ENCODE results near the gene PTPRF.

Gene PTPRF

GRCh38 chr1:43532716-43533115 is 2.0 kb downstream of the PTPRF start:
- H3K36me3 ChIP-seq = no peaks in the 10 kb centered on the region
- H3K9me3 ChIP-seq = no peaks in the 10 kb centered on the region
- no peak overlapping the region for H3K4me3 ChIP-seq (ENCODE audit: low read depth, low read length)
- no peaks in the 10 kb centered on the region; the same call in 1 of the 2 replicates for H3K4me1 ChIP-seq
- TF ChIP-seq CTCF (IDR thresholded peaks at IDR 0.05; ENCODE audit: low read depth, low read length) = no peak
- no peaks in the 10 kb centered on the region for H3K27me3 ChIP-seq
- no peak for DNase-seq

- Histone ChIP-seq H3K36me3 (no peaks in the 10 kb centered on the region), H3K4me1 (no peaks in the 10 kb centered on the region; the same call in 1 of the 2 replicates), H3K4me3 (ENCODE audit: low read depth, low read length) (no peak overlapping the region), H3K9me3 (no peaks in the 10 kb centered on the region), H3K27me3 (no peaks in the 10 kb centered on the region)
- TF ChIP-seq CTCF (IDR thresholded peaks at IDR 0.05; ENCODE audit: low read depth, low read length) = no peak
- no peak for DNase-seq
Measured at GRCh38 chr1:43533584-43533983, 2.9 kb downstream of the PTPRF start.

- DNase-seq = no peak
Measured at GRCh38 chr1:43534256-43534655, 3.6 kb downstream of the PTPRF start.

GRCh38 chr1:43536196-43536863 is 5.6 kb downstream of the PTPRF start:
- no peaks in the 10 kb centered on the region for H3K27me3 ChIP-seq
- TF ChIP-seq CTCF (IDR thresholded peaks at IDR 0.05; ENCODE audit: low read depth, low read length) = no peak

More at GRCh38 chr1:43534256-43534655, 3.6 kb downstream of the PTPRF start:
- H3K27me3 ChIP-seq = no peaks in the 10 kb centered on the region
- no peaks in the 10 kb centered on the region for H3K36me3 ChIP-seq
- H3K9me3 ChIP-seq = no peaks in the 10 kb centered on the region
- H3K4me3 ChIP-seq (ENCODE audit: low read depth, low read length) = no peak overlapping the region
- no peak for TF ChIP-seq CTCF (IDR thresholded peaks at IDR 0.05; ENCODE audit: low read depth, low read length)
- no peaks in the 10 kb centered on the region; the same call in 1 of the 2 replicates for H3K4me1 ChIP-seq

GRCh38 chr1:43536864-43537358 is 6.2 kb downstream of the PTPRF start:
- TF ChIP-seq CTCF (IDR thresholded peaks at IDR 0.05; ENCODE audit: low read depth, low read length) = no peak
- no peaks in the 10 kb centered on the region for H3K27me3 ChIP-seq

More at GRCh38 chr1:43536196-43536863, 5.6 kb downstream of the PTPRF start:
- H3K9me3 ChIP-seq = no peaks in the 10 kb centered on the region
- no peaks in the 10 kb centered on the region for H3K36me3 ChIP-seq
- H3K4me3 ChIP-seq (ENCODE audit: low read depth, low read length) = no peak overlapping the region
- DNase-seq = no peak
- no peaks in the 10 kb centered on the region for H3K4me1 ChIP-seq

GRCh38 chr1:43537423-43538142 is 6.9 kb downstream of the PTPRF start:
- no peaks in the 10 kb centered on the region for H3K9me3 ChIP-seq
- no peaks in the 10 kb centered on the region for H3K27me3 ChIP-seq
- no peak for DNase-seq
- H3K36me3 ChIP-seq = no peaks in the 10 kb centered on the region
- no peak overlapping the region for H3K4me3 ChIP-seq (ENCODE audit: low read depth, low read length)
- H3K4me1 ChIP-seq = no peaks in the 10 kb centered on the region
- TF ChIP-seq CTCF (IDR thresholded peaks at IDR 0.05; ENCODE audit: low read depth, low read length) = no peak

More at GRCh38 chr1:43536864-43537358, 6.2 kb downstream of the PTPRF start:
- no peak overlapping the region for H3K4me3 ChIP-seq (ENCODE audit: low read depth, low read length)
- no peak for DNase-seq
- H3K36me3 ChIP-seq = no peaks in the 10 kb centered on the region
- H3K9me3 ChIP-seq = no peaks in the 10 kb centered on the region
- H3K4me1 ChIP-seq = no peaks in the 10 kb centered on the region

All from BE2C (cell line).